NCI-H526 (cell line): ENCODE measurements around the gene ACAA2.
"Not testable (repeated sequence)": the region's sequence is repeated elsewhere in the genome, so short reads cannot be mapped to it uniquely, and the experiment has no call there.

Experiments used
- DNase-seq, 2 experiments: peaks; one replicate each; lab custom pipeline; 2025; lab: John Stamatoyannopoulos, UW

The ACAA2 gene

GRCh38 chr18:49812286-49813068 lies 856 bp downstream of the ACAA2 start:
- DNase-seq, result peak; percentile 27 to 66

GRCh38 chr18:49811151-49811938 lies 2.0 kb downstream of the ACAA2 start:
- peak in 1 of 2 experiments; percentile 31 for DNase-seq

- not testable (repeated sequence) for DNase-seq
Observed at GRCh38 chr18:49808553-49809191, 4.7 kb downstream of the ACAA2 start.

- DNase-seq, result no peak
Observed at GRCh38 chr18:49804096-49804495, 9.2 kb downstream of the ACAA2 start.

- DNase-seq, result no peak
Observed at GRCh38 chr18:49802623-49803022, 10.7 kb downstream of the ACAA2 start.

- DNase-seq, result not testable (repeated sequence)
Observed at GRCh38 chr18:49800491-49800890, 12.8 kb downstream of the ACAA2 start.

GRCh38 chr18:49799806-49800205 lies 13.5 kb downstream of the ACAA2 start:
- DNase-seq, result not testable (repeated sequence)

- DNase-seq, result no peak
Observed at GRCh38 chr18:49798001-49798400, 15.3 kb downstream of the ACAA2 start.

GRCh38 chr18:49795612-49796552 lies 17.5 kb downstream of the ACAA2 start:
- DNase-seq, result no peak

GRCh38 chr18:49794743-49795142 lies 18.6 kb downstream of the ACAA2 start:
- no peak for DNase-seq

- not testable (repeated sequence) for DNase-seq
Observed at GRCh38 chr18:49789560-49790134, 23.7 kb downstream of the ACAA2 start.

- no peak for DNase-seq
Observed at GRCh38 chr18:49788327-49788898, 24.9 kb downstream of the ACAA2 start.

GRCh38 chr18:49786019-49786720 lies 27.2 kb downstream of the ACAA2 start:
- DNase-seq, result no peak

GRCh38 chr18:49784427-49785185 lies 28.7 kb downstream of the ACAA2 start:
- DNase-seq, result no peak

GRCh38 chr18:49783631-49784030 lies 29.7 kb downstream of the ACAA2 start:
- not testable (repeated sequence) for DNase-seq

- DNase-seq, result no peak
Observed at GRCh38 chr18:49778826-49779465, 34.4 kb downstream of the ACAA2 start.

GRCh38 chr18:49769047-49769728 lies 44.1 kb downstream of the ACAA2 start:
- DNase-seq, result no peak

GRCh38 chr18:49768051-49768391 lies 45.3 kb downstream of the ACAA2 start:
- peak; percentile 14 to 67 for DNase-seq
